Heart right ventricle (tissue), 16 donors: Measurements from ENCODE around the gene THSD4. TPM values are rescaled to one million over a fixed set of nuclear protein-coding genes. Genes with fewer than 3 reads are reported as not detected.

Source experiments
- ATAC-seq, 8 donors: fragments of 200-7000 bp; cut with Tn5 transposase; one replicate each; pipeline ENCODE4 v1.9.1; 2020; ENCODE audit warnings: mild to moderate bottlenecking in 8 of 8, moderate library complexity in 8 of 8, moderate number of reproducible peaks in 1 of 8
- DNase-seq, 2 donors: peaks; one replicate each; pipeline ENCODE4 v3.0.0-alpha.2; 2020
- H3K27ac ChIP-seq, 10 donors: fragments of 200-600 bp; sonication (generic) in 2 of 10; one replicate each; pipeline versions ENCODE4 v1.5.0 to v1.8.0; 2020 to 2022; ENCODE audit warnings: mild to moderate bottlenecking in 3 of 10
- H3K27me3 ChIP-seq, 7 donors: fragments of 200-600 bp; one replicate each; pipeline ENCODE4 v1.8.0; 2021 to 2022; ENCODE audit warnings: mild to moderate bottlenecking in 2 of 7
- H3K36me3 ChIP-seq, 9 donors: fragments of 200-600 bp; sonication (generic) in 1 of 9; one replicate each; pipeline versions ENCODE4 v1.5.0 to v1.8.0; 2020 to 2022; ENCODE audit warnings: mild to moderate bottlenecking in 2 of 9
- H3K4me1 ChIP-seq, 9 donors: fragments of 200-600 bp; sonication (generic) in 1 of 9; one replicate each; pipeline versions ENCODE4 v1.5.0 to v1.8.0; 2020 to 2022; ENCODE audit warnings: mild to moderate bottlenecking in 4 of 9
- H3K4me3 ChIP-seq, 10 donors: fragments of 200-600 bp; sonication (generic) in 2 of 10; one replicate each; pipeline versions ENCODE4 v1.5.0 to v1.8.0; 2020 to 2022; ENCODE audit warnings: mild to moderate bottlenecking in 7 of 10, moderate library complexity in 2 of 10
- H3K9me3 ChIP-seq, 11 donors: fragments of 200-600 bp in 10 of 11; sonication (generic) in 2 of 11; one replicate each; pipeline versions ENCODE4 v1.5.0 to v1.8.0; 2013 to 2022; ENCODE audit warnings: mild to moderate bottlenecking in 2 of 11, control low read depth in 1 of 11, moderate library complexity in 1 of 11
- CTCF ChIP-seq, 9 donors: fragments of 200-600 bp; sonication (generic) in 2 of 9; IDR thresholded peaks; one replicate each; pipeline versions ENCODE4 v1.5.0 to v1.8.0; 2021 to 2022; ENCODE audit warnings: antibody characterized with exemption in 9 of 9, mild to moderate bottlenecking in 5 of 9, moderate library complexity in 1 of 9
- WGBS, 2 donors: extraction: QIAGEN DNeasy Blood & Tissue Kit; methylation state at CpG; one replicate each; pipeline ENCODE4 v1.1.7; 2013; ENCODE audit warnings: inconsistent platforms in 1 of 2; 5-methylcytosine and 5-hydroxymethylcytosine counted together
- intact Hi-C, 10 donors: fragments of 100-400 bp; cut with DNase I; formaldehyde crosslinking; loops; one replicate each; pipeline versions ENCODE4 v1.11.1 to v1.14.2; 2022
- polyA plus RNA-seq, 2 donors: library from polyadenylated mRNA; stranded (reverse); fragments of 200-250 nt; gene quantifications; one replicate each; pipeline ENCODE4 v1.2.3, GENCODE V29; 2013
- total RNA-seq, 10 donors: library from RNA; stranded (reverse); fragmentation: NEBNext Ultra II Directional in 3 of 10; extraction: Animal tissue kit (Norgen Biotek cat#: 25700) in 3 of 10; gene quantifications; one replicate each; pipeline versions ENCODE4 v1.2.1 to v1.2.4, GENCODE V29; 2021 to 2023
- donor health status: Arrhythmogenic right ventricular cardiomyopathy.
- donor health status: ischemic (EF 13 %, LVEDD 7.1; RV severe dilation, severe dysfunction).
- donor health status: healthy with polysubstance abuse.
- donor health status: DM: no; HTN: yes; CAD: no.
- donor health status: DM: no; HTN: no; CAD: no.
- donor health status: ischemic (EF 25% LVEDD 6.9; RV normal size, moderate dysfunction).
- donor health status: ischemic (EF 25% LVEDD 5.7; RV mildly dilated, moderate dysfunction).
- donor health status: healthy.
- donor health status: DM: yes; HTN: yes; CAD: no.
- donor health status: Ischemic cardiomyopathy.
- donor health status: ischemic (EF 35%, LVEDD 5.7; RV mildly dilated, moderate dysfunction).
- donor health status: nonischemic (EF 11% LVEDD 7.7; RV severe dilation, severe dysfunction).
- donor health status: DM: yes; HTN: yes; CAD: no.
- donor health status: PGD.
- donor health status: ischemic (EF 29% LVEDD 5.4; RV normal size, mild dysfunction).
- donor health status: nonischemic (EF 23%, LVEDD 6.1; RV moderate dilation, normal function).

Gene THSD4
- total and polyA plus RNA-seq, 12 donors = 20.8 to 212 (median 139) TPM

- Histone ChIP-seq H3K9me3 (no peaks in the 10 kb centered on the region), H3K27ac (no peak overlapping the region), H3K4me3 (no peak overlapping the region), H3K27me3 (no peaks in the 10 kb centered on the region), H3K36me3 (no peaks in the 10 kb centered on the region), H3K4me1 (peaks cover 5 to 64% (median 14%) of the 10 kb centered on the region in 9 donors)
- intact Hi-C loops = loop anchor here in 3 of 10 donors (10.0 kb wide), 3 partner anchors 90 to 120 kb away; no protein-coding TSS in a partner anchor
- WGBS, 2 donors = 65 to 75% methylated on average over 3 of the region's 3 CpGs
- no peak for TF ChIP-seq CTCF (IDR thresholded peaks at IDR 0.05)
- ATAC-seq (no peak), DNase-seq (no peak)
These were observed 339.8 kb downstream of the THSD4 start for GRCh38 chr15:71455107-71455506.

GRCh38 chr15:71455878-71456277, 340.6 kb downstream of the THSD4 start:
- no peak for ATAC-seq
- no peak for DNase-seq
- Histone ChIP-seq H3K4me1 (peaks cover 5 to 63% (median 14%) of the 10 kb centered on the region in 9 donors), H3K4me3 (no peak overlapping the region), H3K9me3 (no peaks in the 10 kb centered on the region), H3K27me3 (no peaks in the 10 kb centered on the region), H3K36me3 (no peaks in the 10 kb centered on the region), H3K27ac (no peak overlapping the region)
- intact Hi-C loops = loop anchor here in 3 of 10 donors (10.0 kb wide), 3 partner anchors 89 to 119 kb away; no protein-coding TSS in a partner anchor
- TF ChIP-seq CTCF (IDR thresholded peaks at IDR 0.05) = no peak
- 77 to 88% methylated on average over 5 of the region's 5 CpGs for WGBS, 2 donors

GRCh38 chr15:71456362-71456761, 341.1 kb downstream of the THSD4 start:
- H3K27me3 ChIP-seq = no peaks in the 10 kb centered on the region
- ATAC-seq (no peak), DNase-seq (no peak)
- no peak for TF ChIP-seq CTCF (IDR thresholded peaks at IDR 0.05)
- intact Hi-C loops = loop anchor here in 3 of 10 donors (10.0 kb wide), 3 partner anchors 88 to 118 kb away; no protein-coding TSS in a partner anchor
- H3K27ac ChIP-seq = no peak overlapping the region
- H3K36me3 ChIP-seq = no peaks in the 10 kb centered on the region
- peaks cover 5 to 59% (median 14%) of the 10 kb centered on the region in 9 donors for H3K4me1 ChIP-seq
- peaks cover 0 to 3% (median 0%) of the 10 kb centered on the region in 11 donors for H3K9me3 ChIP-seq
- no peak overlapping the region for H3K4me3 ChIP-seq

GRCh38 chr15:71456811-71457210, 341.5 kb downstream of the THSD4 start:
- Histone ChIP-seq H3K9me3 (peaks cover 0 to 3% (median 0%) of the 10 kb centered on the region in 11 donors), H3K27ac (peak overlapping the region in 3 of 10 donors; percentile 3 to 51 (median 7)), H3K4me3 (no peak overlapping the region), H3K4me1 (peaks cover 2 to 55% (median 14%) of the 10 kb centered on the region in 9 donors), H3K27me3 (no peaks in the 10 kb centered on the region), H3K36me3 (no peaks in the 10 kb centered on the region)
- intact Hi-C loops = loop anchor here in 3 of 10 donors (10.0 kb wide), 3 partner anchors 88 to 118 kb away; no protein-coding TSS in a partner anchor
- no peak for ATAC-seq
- DNase-seq = no peak
- TF ChIP-seq CTCF (IDR thresholded peaks at IDR 0.05) = no peak
- 96 to 99% methylated on average over 3 of the region's 3 CpGs for WGBS, 2 donors
